Esophagus (tissue), 2 donors: Measurements from ENCODE around the gene HRCT1. TPM values are rescaled to one million over a fixed set of nuclear protein-coding genes. Genes with fewer than 3 reads are reported as not detected.

Source experiments
- H3K27ac ChIP-seq, 2 donors: one replicate each; pipeline ENCODE4 v1.5.1; 2013; ENCODE audit warnings: low read depth in 2 of 2, mild to moderate bottlenecking in 2 of 2, inconsistent platforms in 1 of 2, low read length in 1 of 2, moderate library complexity in 1 of 2
- H3K27me3 ChIP-seq, 2 donors: one replicate each; pipeline ENCODE4 v1.6.1; 2013; ENCODE audit warnings: low read length in 2 of 2, control low read depth in 1 of 2, mild to moderate bottlenecking in 1 of 2; ENCODE audit not compliant: insufficient read depth in 2 of 2, control insufficient read depth in 1 of 2
- H3K36me3 ChIP-seq, 2 donors: one replicate each; pipeline ENCODE4 v1.6.1; 2013; ENCODE audit warnings: low read length in 1 of 2; ENCODE audit not compliant: control insufficient read depth in 2 of 2, insufficient read depth in 2 of 2
- H3K4me1 ChIP-seq, 2 donors: one replicate each; pipeline ENCODE4 v1.6.1; 2013; ENCODE audit warnings: low read length in 1 of 2; ENCODE audit not compliant: control insufficient read depth in 2 of 2, insufficient read depth in 2 of 2
- H3K4me3 ChIP-seq, 2 donors: one replicate each; pipeline ENCODE4 v1.5.1; 2013; ENCODE audit warnings: low read length in 2 of 2, mild to moderate bottlenecking in 2 of 2, low read depth in 1 of 2, moderate library complexity in 1 of 2
- H3K9me3 ChIP-seq, 2 donors: one replicate each; pipeline ENCODE4 v1.6.1; 2013; ENCODE audit warnings: mild to moderate bottlenecking in 2 of 2, low read depth in 1 of 2, low read length in 1 of 2, moderate library complexity in 1 of 2; ENCODE audit not compliant: control insufficient read depth in 2 of 2, insufficient read depth in 1 of 2
- WGBS, 2 donors: extraction: QIAGEN DNeasy Blood & Tissue Kit; methylation state at CpG; one replicate each; pipeline ENCODE4 v1.1.7; 2013; 5-methylcytosine and 5-hydroxymethylcytosine counted together
- polyA plus RNA-seq, 2 donors: library from polyadenylated mRNA; stranded (reverse); fragments of 200-250 nt; gene quantifications; one replicate each; pipeline ENCODE4 v1.2.3, GENCODE V29; 2013
- donor health status: healthy with polysubstance abuse.
- donor health status: Bipolar disorder and iron deficiency.

Gene HRCT1
- polyA plus RNA-seq, 2 donors, result 0.61 to 0.94 TPM

DNA sequence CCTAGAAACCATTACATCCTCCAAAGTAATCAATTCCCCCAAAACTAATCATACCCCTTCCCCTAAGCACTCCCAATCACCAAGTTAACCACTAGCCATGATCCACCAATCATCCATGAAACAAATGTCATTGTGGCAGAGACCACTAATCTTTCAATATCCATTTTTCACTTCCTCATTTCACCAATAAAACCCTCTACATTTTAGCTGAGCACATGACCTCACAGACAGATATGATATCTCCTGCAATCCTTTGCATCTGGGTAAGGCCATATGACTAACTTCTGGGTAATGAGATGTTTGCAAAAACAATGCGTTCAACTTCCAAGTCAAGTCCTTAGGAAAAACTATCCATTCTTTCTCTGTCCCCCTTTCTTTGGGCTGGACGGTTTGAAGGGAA is 31.2 kb downstream of the HRCT1 start:
- 63 to 73% methylated on average over 2 of the region's 2 CpGs for WGBS, 2 donors
- Histone ChIP-seq H3K4me3 (no peak overlapping the region), H3K4me1 (no peaks in the 10 kb centered on the region), H3K36me3 (no peaks in the 10 kb centered on the region), H3K9me3 (no peaks in the 10 kb centered on the region), H3K27me3 (no peaks in the 10 kb centered on the region), H3K27ac (no peak overlapping the region)

DNA sequence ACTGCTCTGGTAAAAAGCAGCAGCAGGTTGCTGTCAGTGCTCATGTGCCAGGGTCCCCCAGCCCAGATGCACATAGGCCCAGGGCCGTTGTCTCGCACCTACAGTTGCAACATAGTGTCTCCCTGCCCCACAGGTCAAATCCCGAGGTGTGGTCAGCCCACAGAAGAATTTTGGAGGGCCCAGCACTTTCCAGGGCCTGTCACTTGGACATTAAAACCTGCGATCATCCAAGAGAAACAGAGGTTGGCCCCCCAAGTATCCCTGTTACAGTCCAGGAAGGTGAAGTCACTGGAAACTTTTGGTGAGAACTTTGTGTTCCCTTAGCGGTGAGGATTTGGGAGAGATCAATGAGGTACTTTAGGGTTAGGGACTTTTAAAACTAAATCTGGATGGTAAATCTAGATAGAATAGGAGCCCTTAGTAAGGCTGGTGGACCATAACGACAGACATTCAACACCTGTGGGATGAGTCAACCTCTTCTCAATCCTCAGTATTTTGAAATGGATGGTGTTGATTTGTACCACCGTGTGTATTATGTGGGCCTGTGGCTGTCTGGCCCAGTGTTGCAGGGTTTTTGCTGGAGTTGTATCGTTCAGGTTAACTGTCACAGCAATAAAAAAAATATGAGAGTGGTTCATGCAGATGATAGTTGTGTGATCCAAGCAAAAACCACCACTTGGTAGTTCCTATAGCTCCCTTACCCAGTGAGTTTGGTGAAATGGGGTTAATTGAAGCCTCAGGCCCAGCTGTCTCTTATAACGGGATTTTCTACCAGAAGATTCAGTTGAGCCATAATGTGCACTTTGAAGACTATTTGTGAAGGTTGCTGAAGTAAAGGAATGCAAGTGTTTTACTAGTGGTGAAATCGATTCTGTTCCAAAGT is 32.7 kb downstream of the HRCT1 start:
- 80 to 87% methylated on average over 10 of the region's 10 CpGs for WGBS, 2 donors

DNA sequence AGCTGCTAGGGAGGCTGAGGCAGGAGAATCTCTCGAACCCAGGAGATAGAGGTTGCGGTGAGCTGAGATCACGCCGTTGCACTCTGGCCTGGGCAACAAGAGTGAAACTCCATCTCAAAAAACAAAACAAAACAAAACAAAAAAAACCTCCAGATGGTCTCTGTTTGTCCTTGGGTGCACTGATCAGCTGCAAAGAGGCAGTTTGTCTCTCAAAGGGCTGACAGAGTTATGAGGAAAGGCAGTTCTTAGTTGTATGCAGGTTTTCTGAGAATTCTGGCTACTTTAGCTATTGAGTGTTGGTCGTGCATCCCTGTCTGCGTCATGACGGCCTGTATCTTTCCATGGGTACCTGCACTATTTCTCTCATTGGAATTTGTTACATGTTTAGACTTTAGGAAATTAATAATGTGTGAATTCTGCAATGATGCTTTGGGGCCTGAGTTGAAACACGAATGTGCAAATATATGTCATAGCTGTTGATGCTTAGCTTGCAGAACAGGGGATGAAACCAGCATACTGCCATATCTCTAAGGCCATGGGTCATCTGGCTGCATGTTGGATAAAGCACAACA is 33.8 kb downstream of the HRCT1 start:
- 92% methylated on average over 8 of the region's 8 CpGs for WGBS, 2 donors
- Histone ChIP-seq H3K36me3 (no peaks in the 10 kb centered on the region), H3K4me1 (no peaks in the 10 kb centered on the region), H3K4me3 (no peak overlapping the region), H3K27ac (no peak overlapping the region), H3K9me3 (peaks cover 0 to 2% of the 10 kb centered on the region in 2 donors), H3K27me3 (no peaks in the 10 kb centered on the region)

More for the DNA sequence above, 32.7 kb downstream of the HRCT1 start:
- Histone ChIP-seq H3K4me3 (no peak overlapping the region), H3K36me3 (no peaks in the 10 kb centered on the region), H3K27me3 (no peaks in the 10 kb centered on the region), H3K4me1 (no peaks in the 10 kb centered on the region), H3K9me3 (peaks cover 0 to 2% of the 10 kb centered on the region in 2 donors), H3K27ac (no peak overlapping the region)

DNA sequence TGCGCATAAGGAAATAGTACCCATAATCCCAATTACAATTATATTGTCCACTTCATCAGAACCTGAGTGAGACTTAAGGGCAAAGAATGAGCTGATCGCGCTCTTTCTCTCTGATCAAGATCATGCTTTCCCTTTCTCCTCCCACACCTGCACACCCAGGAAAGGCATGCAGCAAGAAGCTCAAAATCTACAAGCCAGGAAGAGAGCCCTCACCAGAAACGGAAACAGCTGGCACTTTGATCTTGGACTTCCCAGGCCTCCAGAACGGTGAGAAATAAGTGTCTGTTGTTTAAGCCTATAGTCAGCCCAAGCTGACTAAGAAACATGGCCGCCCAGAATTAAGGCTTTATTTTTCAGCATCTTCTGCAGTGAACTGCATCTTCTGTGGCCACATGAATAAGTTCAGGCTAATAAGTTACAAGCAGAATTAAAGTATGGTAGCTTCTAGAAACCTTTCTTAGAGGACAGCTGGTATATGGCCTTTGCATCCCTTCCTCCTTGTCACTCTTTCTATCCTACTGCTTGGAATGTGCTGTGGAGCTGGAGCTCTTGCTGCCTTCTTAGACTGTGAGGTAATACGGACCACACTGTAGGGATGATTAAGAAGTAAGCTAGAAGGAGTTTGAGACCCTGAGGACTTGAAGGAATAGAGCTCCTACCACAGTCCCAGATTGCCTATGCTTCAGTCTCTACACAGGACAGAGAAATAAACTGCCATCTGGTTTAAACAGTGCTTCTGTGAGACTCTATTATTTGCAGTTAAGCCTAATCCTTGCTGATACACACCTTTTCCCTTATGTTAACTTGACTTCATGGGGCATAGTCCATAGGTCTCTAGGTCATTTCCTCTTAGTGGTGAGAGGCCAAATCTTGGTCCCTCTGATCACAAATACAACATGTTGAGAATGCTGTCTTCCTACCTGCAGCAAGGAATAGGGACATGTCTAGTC is 34.7 kb downstream of the HRCT1 start:
- Histone ChIP-seq H3K27me3 (no peaks in the 10 kb centered on the region), H3K9me3 (peaks cover 0 to 2% of the 10 kb centered on the region in 2 donors), H3K27ac (no peak overlapping the region), H3K4me1 (no peaks in the 10 kb centered on the region), H3K36me3 (no peaks in the 10 kb centered on the region), H3K4me3 (no peak overlapping the region)
- WGBS, 2 donors, result 66 to 71% methylated on average over 7 of the region's 7 CpGs

DNA sequence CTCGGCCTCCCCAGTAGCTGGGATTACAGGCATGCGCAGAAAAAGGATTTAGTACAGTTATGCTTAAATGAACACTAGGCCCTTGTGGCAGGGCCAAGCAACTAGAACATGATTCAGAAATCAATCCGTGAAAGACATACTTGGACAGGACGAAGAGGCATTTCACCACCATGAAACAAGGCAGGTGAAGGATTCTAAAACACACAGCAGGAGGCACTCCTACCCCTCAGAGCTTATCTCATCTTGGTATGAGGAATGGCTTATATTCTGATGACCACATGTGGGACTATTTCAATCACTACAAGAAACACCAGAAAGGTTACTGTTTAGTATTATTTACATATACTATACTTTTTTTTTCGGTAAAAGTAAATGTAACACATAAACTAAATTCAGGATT is 36.3 kb downstream of the HRCT1 start:
- Histone ChIP-seq H3K9me3 (peaks cover 0 to 2% of the 10 kb centered on the region in 2 donors), H3K27ac (no peak overlapping the region)
- 77 to 91% methylated on average over 5 of the region's 5 CpGs for WGBS, 2 donors

DNA sequence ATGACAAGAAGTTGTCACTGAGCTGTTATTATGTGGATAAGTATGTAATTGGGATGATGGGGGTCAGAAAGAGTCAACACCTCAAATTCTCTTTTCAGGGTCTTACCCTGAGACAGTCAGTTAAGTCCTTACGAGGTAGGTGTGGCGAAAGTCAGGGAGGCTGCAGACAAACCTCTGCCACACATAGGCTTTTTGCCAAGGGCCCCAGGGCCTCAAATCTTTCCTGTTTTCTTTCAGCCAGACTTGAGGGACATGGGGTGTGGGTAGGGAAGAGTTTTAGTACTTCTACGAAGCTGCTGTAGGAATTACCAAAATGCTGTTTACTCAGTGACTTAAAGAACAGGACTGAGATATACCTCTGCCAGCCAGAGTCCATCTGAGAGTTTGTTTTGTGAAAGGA is 38.2 kb downstream of the HRCT1 start:
- Histone ChIP-seq H3K4me1 (no peaks in the 10 kb centered on the region), H3K27me3 (no peaks in the 10 kb centered on the region), H3K36me3 (no peaks in the 10 kb centered on the region), H3K4me3 (no peak overlapping the region), H3K9me3 (peaks cover 0 to 2% of the 10 kb centered on the region in 2 donors), H3K27ac (no peak overlapping the region)
- 72 to 80% methylated on average over 3 of the region's 3 CpGs for WGBS, 2 donors

More for the DNA sequence above, 36.3 kb downstream of the HRCT1 start:
- H3K4me3 ChIP-seq, result no peak overlapping the region
- no peaks in the 10 kb centered on the region for H3K4me1 ChIP-seq
- no peaks in the 10 kb centered on the region for H3K36me3 ChIP-seq
- no peaks in the 10 kb centered on the region for H3K27me3 ChIP-seq

DNA sequence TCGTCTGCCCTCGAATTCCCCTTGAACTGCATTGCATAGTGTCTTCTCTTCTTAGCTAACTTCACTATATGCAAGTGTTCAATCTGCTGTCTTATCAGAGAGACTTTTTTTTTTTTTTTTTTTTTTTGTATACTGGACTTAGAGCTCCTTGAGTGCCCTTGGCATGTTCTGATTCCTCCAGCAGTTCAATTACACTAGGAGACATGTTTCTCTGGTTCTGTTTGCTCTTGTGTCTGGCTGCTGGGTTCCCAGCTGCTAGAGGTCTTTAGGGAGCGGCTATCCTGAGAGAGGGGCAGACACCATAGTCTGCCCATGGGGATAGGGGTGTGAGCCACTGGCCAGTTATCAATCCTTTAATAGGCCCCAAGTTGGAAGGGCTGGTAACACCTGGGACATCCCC is 38.8 kb downstream of the HRCT1 start:
- Histone ChIP-seq H3K9me3 (peaks cover 0 to 2% of the 10 kb centered on the region in 2 donors), H3K27me3 (no peaks in the 10 kb centered on the region), H3K4me3 (no peak overlapping the region), H3K4me1 (no peaks in the 10 kb centered on the region), H3K27ac (no peak overlapping the region), H3K36me3 (no peaks in the 10 kb centered on the region)
- 76 to 81% methylated on average over 3 of the region's 3 CpGs for whole genome bisulfite sequencing, 2 donors

DNA sequence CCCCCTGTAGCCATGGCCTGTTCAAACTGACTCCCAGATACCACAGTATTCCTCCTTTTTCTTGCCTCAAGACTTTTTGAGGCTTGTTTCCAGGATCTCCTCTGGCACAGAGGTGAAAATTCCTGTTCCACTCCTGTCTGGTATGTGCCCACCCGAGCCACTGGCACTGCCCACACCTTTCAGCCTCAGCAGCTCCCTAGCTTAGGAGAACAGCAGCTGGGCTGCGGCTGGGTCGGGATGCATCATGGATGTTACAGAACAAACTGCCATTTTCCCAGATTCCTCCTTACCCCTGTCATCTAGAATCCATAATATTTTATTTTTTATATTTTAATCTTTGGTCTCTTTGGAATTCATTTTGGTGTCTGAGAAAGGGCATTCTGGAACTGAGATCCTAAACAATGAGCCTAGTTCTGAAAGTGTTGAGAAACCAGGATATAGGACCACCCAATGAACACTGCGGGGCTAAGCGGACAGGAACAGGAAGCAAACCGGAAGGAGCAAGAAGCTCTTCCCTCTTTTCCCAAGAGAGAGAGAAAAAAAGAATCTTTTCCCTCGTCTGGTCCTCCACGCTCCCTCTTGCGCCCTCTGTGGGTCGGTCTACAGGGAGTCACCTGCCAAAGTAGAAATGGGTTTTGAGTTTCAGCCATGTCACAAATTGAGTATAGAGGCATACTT is 39.5 kb downstream of the HRCT1 start:
- H3K9me3 ChIP-seq, result peaks cover 0 to 2% of the 10 kb centered on the region in 2 donors
- H3K27ac ChIP-seq, result no peak overlapping the region
- H3K36me3 ChIP-seq, result no peaks in the 10 kb centered on the region
- no peak overlapping the region for H3K4me3 ChIP-seq
- no peaks in the 10 kb centered on the region for H3K27me3 ChIP-seq
- 27 to 35% methylated on average over 10 of the region's 10 CpGs for WGBS, 2 donors
- no peaks in the 10 kb centered on the region for H3K4me1 ChIP-seq

DNA sequence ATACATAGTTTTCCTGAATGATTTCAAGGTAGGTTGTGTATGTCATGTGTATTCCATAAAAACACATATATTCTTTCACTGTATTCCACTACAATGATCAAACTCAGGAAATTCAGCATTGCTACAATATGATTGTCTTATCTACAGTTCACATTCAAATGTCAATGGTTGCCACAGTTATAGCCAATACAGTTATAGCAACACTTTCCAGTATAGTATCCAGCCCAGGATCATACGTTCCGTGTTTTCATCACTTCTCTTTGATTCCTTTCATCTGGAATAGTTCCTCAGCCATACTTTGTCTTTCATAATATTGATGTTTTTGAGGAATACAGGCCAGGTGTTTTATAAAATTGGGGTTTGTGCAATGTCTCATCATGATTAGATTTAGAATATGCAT is 42.4 kb downstream of the HRCT1 start:
- no peaks in the 10 kb centered on the region for H3K4me1 ChIP-seq
- H3K27ac ChIP-seq, result no peak overlapping the region
- H3K36me3 ChIP-seq, result no peaks in the 10 kb centered on the region
- no peak overlapping the region for H3K4me3 ChIP-seq
- 77 to 78% methylated on average over 2 of the region's 2 CpGs for WGBS, 2 donors
- peaks cover 0 to 2% of the 10 kb centered on the region in 2 donors for H3K27me3 ChIP-seq
- no peaks in the 10 kb centered on the region for H3K9me3 ChIP-seq
